ENCODE data around the gene ZNF81. TPM values are rescaled to one million over a fixed set of nuclear protein-coding genes. Genes with fewer than 3 reads are reported as not detected.
"Not testable (repeated sequence)": the region's sequence is repeated elsewhere in the genome, so short reads cannot be mapped to it uniquely, and the experiment has no call there.

The ZNF81 gene
- total RNA-seq, 2 donors from 2014 or later: 4.2 to 6.9 TPM

DNA sequence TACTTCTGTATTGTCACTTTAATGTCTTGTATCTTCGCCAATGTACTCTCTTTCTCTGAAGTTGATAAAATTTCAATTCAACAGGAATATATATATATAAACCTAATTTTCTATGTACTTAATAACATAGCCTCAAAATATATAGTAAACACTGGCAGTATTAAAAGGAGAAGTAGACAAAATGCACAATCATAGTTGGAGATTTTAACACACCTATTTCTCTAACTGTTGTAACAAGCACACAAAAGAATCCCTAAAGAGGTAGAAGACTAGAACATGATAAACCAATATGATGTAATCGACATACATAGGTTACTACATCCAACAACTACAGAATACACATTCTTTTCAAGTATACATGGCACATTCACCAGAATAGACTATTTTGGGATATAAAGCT lies 65.5 kb downstream of the ZNF81 start:
- H3K27ac ChIP-seq: no peak overlapping the region
- intact Hi-C loops (cut with DNase I): no loop called here
- no peaks in the 10 kb centered on the region for H3K36me3 ChIP-seq (replicated peaks in 1 of 2; ENCODE audit: insufficient read depth in 1 of 2, low read depth in 2 of 2)
- H3K27me3 ChIP-seq: no peaks in the 10 kb centered on the region
- ATAC-seq (no peak), DNase-seq (no peak)
- no peak overlapping the region for H3K4me3 ChIP-seq
- H3K9me3 ChIP-seq: no peaks in the 10 kb centered on the region
- 89 to 94% methylated on average over 2 of the region's 2 CpGs for WGBS, 2 donors
- TF ChIP-seq POLR2A (IDR thresholded peaks at IDR 0.05): no peak
- TF ChIP-seq, protein P1, sequence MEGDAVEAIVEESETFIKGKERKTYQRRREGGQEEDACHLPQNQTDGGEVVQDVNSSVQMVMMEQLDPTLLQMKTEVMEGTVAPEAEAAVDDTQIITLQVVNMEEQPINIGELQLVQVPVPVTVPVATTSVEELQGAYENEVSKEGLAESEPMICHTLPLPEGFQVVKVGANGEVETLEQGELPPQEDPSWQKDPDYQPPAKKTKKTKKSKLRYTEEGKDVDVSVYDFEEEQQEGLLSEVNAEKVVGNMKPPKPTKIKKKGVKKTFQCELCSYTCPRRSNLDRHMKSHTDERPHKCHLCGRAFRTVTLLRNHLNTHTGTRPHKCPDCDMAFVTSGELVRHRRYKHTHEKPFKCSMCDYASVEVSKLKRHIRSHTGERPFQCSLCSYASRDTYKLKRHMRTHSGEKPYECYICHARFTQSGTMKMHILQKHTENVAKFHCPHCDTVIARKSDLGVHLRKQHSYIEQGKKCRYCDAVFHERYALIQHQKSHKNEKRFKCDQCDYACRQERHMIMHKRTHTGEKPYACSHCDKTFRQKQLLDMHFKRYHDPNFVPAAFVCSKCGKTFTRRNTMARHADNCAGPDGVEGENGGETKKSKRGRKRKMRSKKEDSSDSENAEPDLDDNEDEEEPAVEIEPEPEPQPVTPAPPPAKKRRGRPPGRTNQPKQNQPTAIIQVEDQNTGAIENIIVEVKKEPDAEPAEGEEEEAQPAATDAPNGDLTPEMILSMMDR (IDR thresholded peaks at IDR 0.05): no peak
- H3K4me1 ChIP-seq: no peaks in the 10 kb centered on the region

DNA sequence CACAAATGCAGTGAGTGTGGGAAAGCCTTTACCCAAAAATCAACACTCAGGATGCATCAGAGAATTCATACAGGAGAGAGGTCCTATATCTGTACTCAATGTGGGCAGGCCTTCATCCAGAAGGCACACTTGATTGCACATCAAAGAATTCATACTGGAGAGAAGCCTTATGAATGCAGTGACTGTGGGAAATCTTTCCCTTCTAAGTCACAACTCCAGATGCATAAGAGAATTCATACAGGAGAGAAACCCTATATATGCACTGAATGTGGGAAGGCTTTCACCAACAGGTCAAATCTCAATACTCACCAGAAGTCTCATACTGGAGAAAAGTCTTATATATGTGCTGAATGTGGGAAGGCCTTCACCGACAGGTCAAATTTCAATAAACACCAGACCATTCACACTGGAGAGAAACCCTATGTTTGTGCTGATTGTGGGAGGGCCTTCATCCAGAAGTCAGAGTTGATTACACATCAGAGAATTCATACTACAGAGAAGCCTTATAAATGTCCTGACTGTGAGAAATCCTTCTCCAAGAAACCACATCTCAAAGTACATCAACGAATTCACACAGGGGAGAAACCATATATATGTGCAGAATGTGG lies 79.3 kb downstream of the ZNF81 start:
- no peak for ATAC-seq
- TF ChIP-seq, protein P1 (IDR thresholded peaks at IDR 0.05): no peak
- no peak for TF ChIP-seq POLR2A (IDR thresholded peaks at IDR 0.05)
- Histone ChIP-seq H3K27ac (no peak overlapping the region), H3K4me1 (no peaks in the 10 kb centered on the region), H3K27me3 (no peaks in the 10 kb centered on the region), H3K4me3 (no peak overlapping the region), H3K36me3 (replicated peaks in 1 of 2; ENCODE audit: insufficient read depth in 1 of 2, low read depth in 2 of 2) (no peaks in the 10 kb centered on the region), H3K9me3 (no peaks in the 10 kb centered on the region)
- intact Hi-C loops (cut with DNase I): no loop called here
- no peak for DNase-seq
- WGBS, 2 donors: 90 to 100% methylated on average over 2 of the region's 2 CpGs

DNA sequence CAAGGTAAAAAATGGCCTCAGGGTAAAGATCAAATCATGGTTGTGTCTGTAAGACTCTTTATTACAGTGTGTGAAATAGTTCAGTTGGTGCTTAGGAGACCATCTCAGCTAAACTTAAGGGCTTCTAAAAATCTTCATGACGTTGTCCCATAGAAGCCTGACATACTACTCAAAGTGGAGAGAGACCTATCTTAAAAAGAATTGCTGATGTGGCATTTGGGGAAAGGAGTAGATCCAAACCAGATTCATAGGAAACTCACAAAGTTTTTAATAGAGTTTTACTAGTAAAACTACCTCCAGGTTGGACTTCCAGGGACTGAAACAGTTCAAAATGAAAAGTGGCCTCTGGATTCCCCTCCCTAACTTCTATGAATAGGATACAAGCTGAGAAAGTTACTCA lies 81.6 kb downstream of the ZNF81 start:
- Histone ChIP-seq H3K4me3 (no peak overlapping the region), H3K27me3 (no peaks in the 10 kb centered on the region), H3K36me3 (replicated peaks in 1 of 2; ENCODE audit: insufficient read depth in 1 of 2, low read depth in 2 of 2) (no peaks in the 10 kb centered on the region), H3K4me1 (no peaks in the 10 kb centered on the region), H3K9me3 (no peaks in the 10 kb centered on the region), H3K27ac (no peak overlapping the region)
- ATAC-seq (no peak), DNase-seq (no peak)
- TF ChIP-seq, protein P1 (IDR thresholded peaks at IDR 0.05): no peak
- TF ChIP-seq POLR2A (IDR thresholded peaks at IDR 0.05): no peak
- intact Hi-C loops (cut with DNase I): no loop called here
- 80 to 100% methylated on average over 1 of the region's 1 CpG for WGBS, 2 donors

DNA sequence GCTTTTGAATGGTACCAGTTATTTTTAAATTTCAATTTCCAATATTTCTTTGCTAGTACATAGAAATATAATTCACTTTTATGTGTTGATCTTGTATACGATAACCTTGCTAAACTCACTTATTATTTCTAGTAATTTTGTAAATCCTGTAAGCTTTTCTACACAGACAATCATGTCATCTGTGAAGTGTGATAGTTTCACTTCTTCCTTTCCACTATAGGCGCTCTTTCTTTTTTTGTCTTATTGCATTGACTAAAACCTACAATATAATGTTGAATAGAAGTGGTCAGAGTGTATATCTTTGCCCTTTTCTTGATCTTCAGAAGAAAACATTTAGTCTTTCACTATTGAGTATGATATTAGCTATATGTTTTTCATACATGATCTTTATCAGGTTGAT lies 90.5 kb downstream of the ZNF81 start:
- ATAC-seq: no peak
- 82 to 83% methylated on average over 2 of the region's 2 CpGs for WGBS, 2 donors
- no peak for DNase-seq

DNA sequence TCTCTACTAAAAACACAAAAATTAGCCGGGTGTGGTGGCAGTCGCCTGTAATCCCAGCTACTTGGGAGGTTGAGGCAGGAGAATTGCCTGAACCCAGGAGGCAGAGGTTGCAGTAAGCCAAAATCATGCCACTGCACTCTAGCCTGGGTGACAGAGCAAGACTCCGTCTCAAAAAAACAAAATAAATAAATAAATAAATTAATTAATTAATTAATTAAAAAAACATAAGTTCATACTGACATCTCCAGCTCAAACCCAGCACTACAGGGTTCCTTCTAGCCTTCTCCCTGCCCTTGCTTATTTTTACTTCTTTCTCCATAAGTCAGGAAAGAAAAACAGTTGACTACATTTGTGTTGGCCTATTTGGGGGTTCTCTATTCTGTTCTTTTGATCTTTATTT lies 95.3 kb downstream of the ZNF81 start:
- H3K27ac ChIP-seq; ATAC-seq; H3K4me3 ChIP-seq; H3K27me3 ChIP-seq; DNase-seq; H3K9me3 ChIP-seq; H3K4me1 ChIP-seq; H3K36me3 ChIP-seq (replicated peaks in 1 of 2; ENCODE audit: insufficient read depth in 1 of 2, low read depth in 2 of 2); intact Hi-C loops (cut with DNase I): not testable (repeated sequence)
- WGBS, 2 donors: 83 to 96% methylated on average over 3 of the region's 3 CpGs

More for the DNA sequence above, 90.5 kb downstream of the ZNF81 start:
- intact Hi-C loops (cut with DNase I): no loop called here
- no peaks in the 10 kb centered on the region for H3K9me3 ChIP-seq
- no peaks in the 10 kb centered on the region for H3K27me3 ChIP-seq
- TF ChIP-seq POLR2A (IDR thresholded peaks at IDR 0.05): no peak
- TF ChIP-seq, protein P1 (IDR thresholded peaks at IDR 0.05): no peak
- H3K4me1 ChIP-seq: no peaks in the 10 kb centered on the region
- no peaks in the 10 kb centered on the region for H3K36me3 ChIP-seq (replicated peaks in 1 of 2; ENCODE audit: insufficient read depth in 1 of 2, low read depth in 2 of 2)
- H3K27ac ChIP-seq: no peak overlapping the region
- no peak overlapping the region for H3K4me3 ChIP-seq
